ENCODE results near the gene NPB. TPM values are rescaled to one million over a fixed set of nuclear protein-coding genes. Genes with fewer than 3 reads are reported as not detected.

The NPB gene
- total and polyA plus RNA-seq, 12 donors, result 0.07 to 2.5 (median 0.35) TPM; not detected in 4

- peaks cover 4% of the 10 kb centered on the region for H3K27me3 ChIP-seq
- no peak overlapping the region for H3K4me3 ChIP-seq
- H3K4me1 ChIP-seq (replicated peaks in 1 of 2), result peaks cover 3 to 14% of the 10 kb centered on the region in 2 donors
- 90 to 97% (median 94%) methylated on average over 21 to 28 of the region's 28 CpGs for WGBS, 4 donors
- no peak for TF ChIP-seq POLR2A (IDR thresholded peaks at IDR 0.05)
- TF ChIP-seq CTCF (IDR thresholded peaks at IDR 0.05), result no peak
- H3K9me3 ChIP-seq (replicated peaks in 1 of 3), result no peaks in the 10 kb centered on the region
- no peak overlapping the region for H3K27ac ChIP-seq
- H3K36me3 ChIP-seq (replicated peaks in 1 of 2), result peaks cover 0 to 5% of the 10 kb centered on the region in 2 donors
- intact Hi-C loops (cut with DNase I), result no loop called here
- no peak for DNase-seq
Measured at GRCh38 chr17:81904600-81905423, 2.8 kb downstream of the NPB start.

DNA sequence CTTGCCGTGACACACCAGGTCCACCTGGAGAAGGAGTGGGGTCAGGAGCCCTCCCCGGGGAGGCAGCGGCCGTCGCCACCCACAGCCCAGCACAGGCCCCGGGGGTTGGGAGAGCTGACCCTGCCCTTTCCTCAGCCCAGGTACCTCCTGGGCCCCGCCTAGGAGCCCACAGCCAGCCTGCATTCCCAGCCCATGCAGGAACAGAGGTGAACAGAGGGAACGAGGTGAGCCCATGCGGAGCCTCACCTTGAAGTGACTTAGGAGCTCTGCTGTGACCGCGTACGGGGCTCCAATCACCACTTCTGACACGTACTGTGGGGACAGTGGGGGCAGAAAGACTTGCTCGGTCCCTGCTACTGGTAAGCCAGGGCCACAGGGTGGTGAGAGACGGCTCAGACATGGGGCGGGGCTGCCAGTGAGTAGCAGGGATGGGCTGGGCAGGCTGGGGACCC, 3.4 kb downstream of the NPB start:
- H3K27ac ChIP-seq, result no peak overlapping the region
- peaks cover 4% of the 10 kb centered on the region for H3K27me3 ChIP-seq
- no peak for TF ChIP-seq POLR2A (IDR thresholded peaks at IDR 0.05)
- TF ChIP-seq CTCF (IDR thresholded peaks at IDR 0.05), result no peak
- intact Hi-C loops (cut with DNase I), result no loop called here
- H3K4me3 ChIP-seq, result no peak overlapping the region
- WGBS, 4 donors, result 94 to 97% (median 95%) methylated on average over 9 to 16 of the region's 16 CpGs
- no peaks in the 10 kb centered on the region for H3K36me3 ChIP-seq (replicated peaks in 1 of 2)
- DNase-seq, result no peak
- H3K4me1 ChIP-seq (replicated peaks in 1 of 2), result peaks cover 7 to 19% of the 10 kb centered on the region in 2 donors
- H3K9me3 ChIP-seq (replicated peaks in 1 of 3), result no peaks in the 10 kb centered on the region

DNA sequence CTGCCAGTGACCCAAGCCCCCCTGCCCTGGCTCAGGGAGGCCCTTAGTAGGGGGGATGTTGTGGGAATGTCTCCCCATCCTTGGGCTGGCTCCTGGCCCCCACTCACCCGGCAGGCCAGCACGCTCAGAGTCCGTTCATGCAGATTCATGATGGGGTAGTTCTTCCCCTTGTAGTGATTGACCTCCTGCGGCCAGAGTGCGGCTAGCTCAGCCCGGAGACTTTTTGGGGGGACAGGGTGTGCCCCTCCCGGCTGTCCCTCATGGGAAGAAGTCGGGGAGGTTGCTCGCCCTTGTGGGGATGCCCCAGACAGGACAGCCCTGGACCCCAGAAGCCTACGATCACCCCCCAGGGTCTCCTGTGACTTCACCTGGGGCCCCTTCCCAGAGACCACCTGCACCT, 4.0 kb downstream of the NPB start:
- intact Hi-C loops (cut with DNase I), result no loop called here
- H3K4me1 ChIP-seq (replicated peaks in 1 of 2), result peaks cover 11 to 20% of the 10 kb centered on the region in 2 donors
- no peak overlapping the region for H3K4me3 ChIP-seq
- TF ChIP-seq POLR2A (IDR thresholded peaks at IDR 0.05) (no peak), CTCF (IDR thresholded peaks at IDR 0.05) (no peak)
- H3K27me3 ChIP-seq, result peaks cover 4% of the 10 kb centered on the region
- H3K9me3 ChIP-seq (replicated peaks in 1 of 3), result no peaks in the 10 kb centered on the region
- DNase-seq, result no peak
- 96 to 97% (median 96%) methylated on average over 7 to 10 of the region's 10 CpGs for WGBS, 4 donors
- H3K27ac ChIP-seq, result no peak overlapping the region
- H3K36me3 ChIP-seq (replicated peaks in 1 of 2), result no peaks in the 10 kb centered on the region

GRCh38 chr17:81906476-81907218, 4.6 kb downstream of the NPB start:
- H3K9me3 ChIP-seq (replicated peaks in 1 of 3), result no peaks in the 10 kb centered on the region
- peaks cover 4% of the 10 kb centered on the region for H3K27me3 ChIP-seq
- DNase-seq, result no peak
- no peak for TF ChIP-seq POLR2A (IDR thresholded peaks at IDR 0.05)
- no peak for TF ChIP-seq CTCF (IDR thresholded peaks at IDR 0.05)
- H3K36me3 ChIP-seq (replicated peaks in 1 of 2), result no peaks in the 10 kb centered on the region
- WGBS, 4 donors, result 87 to 94% (median 92%) methylated on average over 8 to 15 of the region's 15 CpGs
- no peak overlapping the region for H3K27ac ChIP-seq
- H3K4me1 ChIP-seq (replicated peaks in 1 of 2), result peaks cover 11 to 18% of the 10 kb centered on the region in 2 donors
- intact Hi-C loops (cut with DNase I), result no loop called here
- H3K4me3 ChIP-seq, result no peak overlapping the region

Measured in adrenal gland (tissue), 12 donors.